Aorta (tissue), 5 donors: ENCODE measurements around the gene TAOK3. TPM values are rescaled to one million over a fixed set of nuclear protein-coding genes. Genes with fewer than 3 reads are reported as not detected.
A peak's percentile ranks its signal among the peaks of the same experiment; 100 is the strongest.

ENCODE experiments used
- ATAC-seq: fragments of 200-7000 bp; cut with Tn5 transposase; one replicate; pipeline ENCODE4 v1.9.1; 2022; ENCODE audit warnings: moderate library complexity; ENCODE audit not compliant: low FRiP score
- DNase-seq, 2 donors: peaks; one replicate each; pipeline ENCODE4 v3.0.0-alpha.2; 2020
- H3K27ac ChIP-seq, 2 donors: one replicate each; pipeline ENCODE4 v1.5.1; 2013; ENCODE audit warnings: low read length in 2 of 2, mild to moderate bottlenecking in 2 of 2, moderate library complexity in 2 of 2, control low read depth in 1 of 2, inconsistent platforms in 1 of 2, low read depth in 1 of 2
- H3K27me3 ChIP-seq, 2 donors: one replicate each; pipeline ENCODE4 v1.6.1; 2013; ENCODE audit warnings: control low read depth in 1 of 2, low read length in 1 of 2, mild to moderate bottlenecking in 1 of 2, moderate library complexity in 1 of 2; ENCODE audit not compliant: insufficient read depth in 2 of 2, control insufficient read depth in 1 of 2
- H3K36me3 ChIP-seq, 2 donors: one replicate each; pipeline ENCODE4 v1.6.1; 2013; ENCODE audit warnings: control low read depth in 1 of 2, low read length in 1 of 2, mild to moderate bottlenecking in 1 of 2; ENCODE audit not compliant: insufficient read depth in 2 of 2, control insufficient read depth in 1 of 2
- H3K4me1 ChIP-seq, 2 donors: one replicate each; pipeline ENCODE4 v1.6.1; 2013; ENCODE audit warnings: low read length in 2 of 2, control low read depth in 1 of 2, mild to moderate bottlenecking in 1 of 2, moderate library complexity in 1 of 2; ENCODE audit not compliant: insufficient read depth in 2 of 2, control insufficient read depth in 1 of 2
- H3K4me3 ChIP-seq, 2 donors: one replicate each; pipeline ENCODE4 v1.5.1; 2013; ENCODE audit warnings: low read length in 2 of 2, control low read depth in 1 of 2, mild to moderate bottlenecking in 1 of 2
- H3K9me3 ChIP-seq: one replicate; pipeline ENCODE4 v1.6.1; 2013; ENCODE audit warnings: mild to moderate bottlenecking, low read length; ENCODE audit not compliant: control insufficient read depth
- WGBS, 2 donors: extraction: QIAGEN DNeasy Blood & Tissue Kit; methylation state at CpG; one replicate each; pipeline ENCODE4 v1.1.7; 2013; 5-methylcytosine and 5-hydroxymethylcytosine counted together
- intact Hi-C, 2 donors: fragments of 100-400 bp; cut with DNase I; formaldehyde crosslinking; loops; one replicate each; pipeline versions ENCODE4 v1.14.2 to v1.15.0; 2022
- polyA plus RNA-seq, 2 donors: library from polyadenylated mRNA; stranded (reverse); fragments of 200-250 nt; gene quantifications; one replicate each; pipeline ENCODE4 v1.2.3, GENCODE V29; 2013
- total RNA-seq, 2 donors: library from RNA; stranded (reverse); fragmentation: NEBNext Ultra II Directional; extraction: Animal tissue kit (Norgen Biotek cat#: 25700); gene quantifications; one replicate each; pipeline ENCODE4 v1.2.1, GENCODE V29; 2021
- donor health status: healthy with polysubstance abuse.
- donor health status: Bipolar disorder and iron deficiency.
- donor health status: DM: no; HTN: no; CAD: no.
- donor health status: DM: no; HTN: no; CAD: no.
- donor health status: DM: yes; HTN: yes; CAD: no.

TAOK3 gene
- total and polyA plus RNA-seq, 4 donors = 14.9 to 45.4 (median 31.0) TPM

- Histone ChIP-seq H3K27ac (no peak overlapping the region), H3K27me3 (no peaks in the 10 kb centered on the region), H3K4me3 (no peak overlapping the region), H3K4me1 (no peaks in the 10 kb centered on the region), H3K9me3 (no peaks in the 10 kb centered on the region), H3K36me3 (no peaks in the 10 kb centered on the region)
- ATAC-seq (no peak), DNase-seq (no peak)
- 90 to 93% methylated on average over 4 of the region's 4 CpGs for WGBS, 2 donors
- intact Hi-C loops = no loop called here
Measured at GRCh38 chr12:118368821-118369220, 3.9 kb downstream of the TAOK3 start.

- no peaks in the 10 kb centered on the region for H3K36me3 ChIP-seq
- H3K9me3 ChIP-seq = no peaks in the 10 kb centered on the region
- intact Hi-C loops = no loop called here
- no peaks in the 10 kb centered on the region for H3K27me3 ChIP-seq
- DNase-seq (no peak), ATAC-seq (no peak)
- whole genome bisulfite sequencing, 2 donors = 95 to 97% methylated on average over 4 of the region's 4 CpGs
- no peak overlapping the region for H3K4me3 ChIP-seq
- H3K27ac ChIP-seq = no peak overlapping the region
- H3K4me1 ChIP-seq = no peaks in the 10 kb centered on the region
Measured at GRCh38 chr12:118361889-118362288, 10.8 kb downstream of the TAOK3 start.

GRCh38 chr12:118361092-118361404, 11.7 kb downstream of the TAOK3 start:
- WGBS, 2 donors = 72% methylated on average over 5 of the region's 5 CpGs
- no peaks in the 10 kb centered on the region for H3K4me1 ChIP-seq

DNA sequence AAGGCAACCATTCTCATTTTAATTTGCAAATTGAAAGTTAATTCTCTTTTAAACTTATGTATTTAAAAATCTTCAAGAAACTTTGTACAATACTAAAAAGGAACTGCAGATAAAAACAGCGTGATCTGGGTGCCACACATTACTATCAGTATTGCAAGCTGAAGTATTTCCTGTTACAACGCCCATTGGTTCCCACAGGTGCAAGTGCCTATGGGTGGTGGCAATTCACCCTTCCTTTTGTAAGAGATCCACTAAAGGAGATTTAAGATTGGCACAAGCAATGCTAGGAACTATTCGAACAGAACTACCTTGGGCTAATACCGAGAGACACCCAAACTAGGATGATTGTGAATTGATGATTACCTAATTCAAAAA, 13.2 kb downstream of the TAOK3 start:
- WGBS, 2 donors = 79 to 84% methylated on average over 4 of the region's 4 CpGs
- Histone ChIP-seq H3K4me1 (no peaks in the 10 kb centered on the region), H3K27me3 (no peaks in the 10 kb centered on the region), H3K4me3 (no peak overlapping the region), H3K9me3 (no peaks in the 10 kb centered on the region), H3K27ac (no peak overlapping the region), H3K36me3 (no peaks in the 10 kb centered on the region)
- intact Hi-C loops = no loop called here
- no peak for DNase-seq
- ATAC-seq = no peak

More at GRCh38 chr12:118361092-118361404, 11.7 kb downstream of the TAOK3 start:
- Histone ChIP-seq H3K4me3 (no peak overlapping the region), H3K27ac (no peak overlapping the region), H3K36me3 (no peaks in the 10 kb centered on the region), H3K27me3 (no peaks in the 10 kb centered on the region), H3K9me3 (no peaks in the 10 kb centered on the region)
- ATAC-seq (no peak), DNase-seq (no peak)
- intact Hi-C loops = no loop called here

DNA sequence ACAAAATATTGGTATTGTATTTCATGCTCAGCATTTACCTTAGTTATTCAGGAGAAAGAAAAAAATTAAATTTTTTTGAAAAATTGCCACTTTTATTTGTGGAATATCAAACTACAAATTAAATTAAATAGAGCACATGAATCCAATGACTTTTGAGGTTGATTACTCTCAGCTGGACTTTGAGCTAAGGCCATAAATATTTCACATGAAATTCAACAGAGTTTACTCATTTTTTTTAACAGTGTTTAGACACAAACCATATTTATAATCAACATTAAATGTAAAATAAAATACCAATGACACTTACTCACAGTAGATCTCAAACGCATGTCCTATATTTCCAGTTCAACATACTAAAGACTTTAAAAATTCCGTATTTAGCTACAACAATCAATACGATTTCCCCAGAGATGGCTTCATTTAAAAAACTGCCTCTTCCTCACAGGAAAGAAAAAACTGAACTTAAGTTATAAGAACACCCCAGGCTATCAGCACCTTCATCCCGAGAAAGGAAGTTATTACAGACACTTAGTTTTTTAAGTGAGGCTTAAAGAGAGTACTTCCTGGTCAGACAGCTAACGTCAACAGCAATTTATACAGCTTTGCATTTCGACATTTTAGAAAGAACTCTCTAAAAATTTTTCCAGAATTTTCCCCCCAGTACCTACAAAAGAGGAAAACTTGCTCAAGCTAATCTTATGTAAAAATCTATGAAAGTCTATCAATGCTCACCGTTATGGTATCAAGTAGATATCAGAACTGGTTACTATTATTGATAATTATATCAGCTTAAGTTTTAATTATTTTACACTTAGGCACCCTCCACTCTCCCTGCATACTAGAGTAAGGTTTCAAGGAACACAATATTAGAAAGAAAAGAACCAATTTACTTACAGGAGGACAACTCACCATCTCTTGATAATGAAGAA, 13.8 kb downstream of the TAOK3 start:
- H3K27me3 ChIP-seq = no peaks in the 10 kb centered on the region
- no peak for DNase-seq
- WGBS, 2 donors = 83 to 85% methylated on average over 7 of the region's 7 CpGs
- H3K4me1 ChIP-seq = no peaks in the 10 kb centered on the region
- intact Hi-C loops = no loop called here
- no peaks in the 10 kb centered on the region for H3K36me3 ChIP-seq
- ATAC-seq = no peak
- H3K4me3 ChIP-seq = no peak overlapping the region
- H3K9me3 ChIP-seq = no peaks in the 10 kb centered on the region
- no peak overlapping the region for H3K27ac ChIP-seq

GRCh38 chr12:118358008-118358359, 14.7 kb downstream of the TAOK3 start:
- no peak for ATAC-seq
- H3K27me3 ChIP-seq = no peaks in the 10 kb centered on the region
- no peak for DNase-seq
- H3K4me1 ChIP-seq = no peaks in the 10 kb centered on the region
- WGBS, 2 donors = 92 to 94% methylated on average over 1 of the region's 1 CpG
- no peaks in the 10 kb centered on the region for H3K36me3 ChIP-seq
- H3K9me3 ChIP-seq = no peaks in the 10 kb centered on the region
- intact Hi-C loops = no loop called here
- H3K4me3 ChIP-seq = no peak overlapping the region
- no peak overlapping the region for H3K27ac ChIP-seq

DNA sequence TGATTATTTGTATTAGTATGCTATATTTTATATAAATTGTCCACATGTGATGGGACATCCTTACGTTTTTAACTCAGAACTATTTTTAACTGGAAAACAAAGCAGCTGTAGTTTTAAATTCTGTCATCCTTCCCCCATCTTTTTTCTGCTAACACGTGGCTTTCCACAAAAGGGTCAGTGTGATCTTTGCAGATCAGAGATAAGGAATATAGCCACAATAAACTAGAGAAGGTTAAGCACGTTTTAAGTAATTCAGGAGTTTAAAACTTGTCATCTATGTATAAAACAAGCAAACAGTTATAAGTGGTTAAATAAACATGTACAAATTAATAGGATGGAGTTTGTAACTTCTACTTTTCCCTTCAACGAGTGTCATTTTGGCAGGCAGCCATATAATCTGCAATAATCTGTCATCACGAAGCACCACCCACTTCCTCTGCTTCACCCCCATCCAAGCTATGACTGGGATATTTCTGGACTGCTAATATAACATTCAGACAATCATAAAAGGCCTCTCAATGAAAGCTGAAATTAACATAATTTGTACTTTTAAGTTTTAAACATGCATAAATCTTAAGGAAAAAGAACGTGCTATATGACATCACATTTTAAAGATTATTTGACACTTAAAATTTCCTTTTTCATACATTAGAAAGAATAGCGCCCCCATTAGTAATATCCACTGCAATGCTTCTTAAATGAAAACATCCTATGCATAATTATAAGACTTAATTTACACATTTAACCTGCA, 15.3 kb downstream of the TAOK3 start:
- WGBS, 2 donors = 21 to 24% methylated on average over 7 of the region's 7 CpGs
- DNase-seq = no peak
- no peak for ATAC-seq
- Histone ChIP-seq H3K36me3 (no peaks in the 10 kb centered on the region), H3K27ac (no peak overlapping the region), H3K9me3 (no peaks in the 10 kb centered on the region), H3K4me3 (no peak overlapping the region), H3K4me1 (no peaks in the 10 kb centered on the region), H3K27me3 (no peaks in the 10 kb centered on the region)
- intact Hi-C loops = no loop called here

DNA sequence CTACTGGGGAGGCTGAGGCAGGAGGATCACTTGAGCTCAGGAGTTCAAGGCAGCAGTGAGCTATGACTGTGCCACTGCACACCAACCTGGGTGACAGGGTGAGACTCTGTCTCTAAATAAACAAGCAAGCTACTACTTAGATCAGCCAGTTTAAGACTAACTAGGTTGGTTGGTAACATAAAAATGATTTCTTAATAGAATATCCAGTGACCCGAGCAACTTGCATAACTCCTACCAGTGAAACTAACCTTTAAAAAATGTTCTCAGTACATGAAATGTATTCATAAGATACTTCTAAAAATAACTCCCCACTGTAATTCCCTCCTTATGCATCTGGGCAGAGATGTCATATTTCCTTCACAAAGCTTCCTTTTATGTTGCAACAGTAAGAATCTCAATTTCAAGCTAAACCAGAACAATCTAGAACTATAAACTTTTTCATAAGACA, 15.9 kb downstream of the TAOK3 start:
- 58 to 60% methylated on average over 1 of the region's 1 CpG for WGBS, 2 donors
- no peaks in the 10 kb centered on the region for H3K27me3 ChIP-seq
- no peak overlapping the region for H3K4me3 ChIP-seq
- H3K27ac ChIP-seq = no peak overlapping the region
- intact Hi-C loops = no loop called here
- H3K4me1 ChIP-seq = no peaks in the 10 kb centered on the region
- DNase-seq (no peak), ATAC-seq (peak; percentile 36)
- no peaks in the 10 kb centered on the region for H3K36me3 ChIP-seq
- H3K9me3 ChIP-seq = no peaks in the 10 kb centered on the region

DNA sequence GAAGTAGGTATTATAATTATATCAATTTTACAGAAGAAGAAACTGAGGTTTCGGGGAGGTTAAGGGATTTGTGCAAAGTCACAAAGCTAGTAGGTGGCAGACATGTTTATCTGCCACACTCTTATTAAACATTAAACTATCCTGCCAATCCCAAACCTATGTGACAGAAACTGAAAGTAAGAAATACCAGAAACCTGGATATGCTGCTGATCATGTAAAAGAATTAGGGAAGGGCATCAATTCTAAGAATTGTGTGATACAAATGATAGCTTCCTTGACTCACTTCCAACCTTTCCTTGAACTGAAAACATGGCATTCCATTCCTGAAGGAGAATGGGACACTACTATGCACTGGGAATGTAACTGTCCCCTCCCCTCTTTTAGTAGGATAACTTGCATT, 16.9 kb downstream of the TAOK3 start:
- no peak overlapping the region for H3K27ac ChIP-seq
- 98 to 100% methylated on average over 1 of the region's 1 CpG for WGBS, 2 donors

More for the DNA sequence above, 16.9 kb downstream of the TAOK3 start:
- no peak overlapping the region for H3K4me3 ChIP-seq
- H3K36me3 ChIP-seq = no peaks in the 10 kb centered on the region
- no peaks in the 10 kb centered on the region for H3K27me3 ChIP-seq
- DNase-seq = no peak
- intact Hi-C loops = no loop called here
- H3K4me1 ChIP-seq = no peaks in the 10 kb centered on the region
- no peak for ATAC-seq
- no peaks in the 10 kb centered on the region for H3K9me3 ChIP-seq
